OCI-LY3 (cell line): Measurements from ENCODE around the gene DAPP1.

Experiments used
- H2AFZ ChIP-seq: fragments of 200-600, 300-600 bp; shearing (Covaris generic); 2 replicates; pipeline ENCODE4 v1.6.0; 2014; ENCODE audit warnings: antibody characterized with exemption, low read depth, low read length
- H3K27ac ChIP-seq: fragments of 200-600, 300-600 bp; sonication (generic); 2 replicates; pipeline ENCODE4 v1.5.1; 2014; ENCODE audit warnings: mild to moderate bottlenecking, low read length, moderate library complexity, mixed read lengths
- H3K27me3 ChIP-seq: fragments of 200-600, 300-600 bp; sonication (generic); 2 replicates; pipeline ENCODE4 v1.6.1; 2014; ENCODE audit warnings: low read depth, low read length, mixed read lengths
- H3K36me3 ChIP-seq: fragments of 200-600, 300-600 bp; sonication (generic); replicated peaks from 2 replicates; pipeline ENCODE3; 2014; ENCODE audit warnings: low read depth, low read length, mixed read lengths
- H3K4me1 ChIP-seq: fragments of 300-600, 200-600 bp; sonication (generic); 2 replicates; pipeline ENCODE4 v1.6.1; 2014; ENCODE audit warnings: low read length, mixed read lengths
- H3K4me2 ChIP-seq: fragments of 200-600, 300-600 bp; sonication (generic); 2 replicates; pipeline ENCODE4 v1.6.1; 2014; ENCODE audit warnings: low read length, mixed read lengths
- H3K4me3 ChIP-seq: fragments of 300-600, 200-600 bp; sonication (generic); 2 replicates; pipeline ENCODE4 v1.5.1; 2014; ENCODE audit warnings: antibody characterized with exemption, mild to moderate bottlenecking, low read length, moderate library complexity
- H3K79me2 ChIP-seq: fragments of 300-600, 200-600 bp; shearing (Covaris generic); 2 replicates; pipeline ENCODE4 v1.6.1; 2014; ENCODE audit warnings: mild to moderate bottlenecking, low read length, mixed read lengths
- H3K9ac ChIP-seq: fragments of 300-600, 200-600 bp; shearing (Covaris generic); 2 replicates; pipeline ENCODE4 v1.6.0; 2014; ENCODE audit warnings: mild to moderate bottlenecking, low read length, moderate library complexity
- H3K9me3 ChIP-seq: fragments of 200-600, 300-600 bp; shearing (Covaris generic); 2 replicates; pipeline ENCODE4 v1.6.1; 2014; ENCODE audit warnings: low read length, mixed read lengths; ENCODE audit not compliant: insufficient read depth
- H4K20me1 ChIP-seq: fragments of 200-600, 300-600 bp; sonication (generic); 2 replicates; pipeline ENCODE4 v1.6.1; 2016; ENCODE audit warnings: low read length, mixed read lengths; ENCODE audit not compliant: insufficient read depth
- CTCF ChIP-seq: fragments of 200-600, 300-600 bp; sonication (generic); IDR thresholded peaks from 2 replicates; pipeline ENCODE4 v1.5.1; 2014; ENCODE audit warnings: antibody characterized with exemption, low read length, low read depth
- EZH2phosphoT487 ChIP-seq: fragments of 200-600 bp; shearing (Covaris generic); IDR thresholded peaks from 2 replicates; pipeline ENCODE4 v1.6.1; 2018; ENCODE audit warnings: antibody characterized with exemption, mixed run types, low read depth

Gene DAPP1

GRCh38 chr4:99853190-99853589, 36.6 kb downstream of the DAPP1 start:
- Histone ChIP-seq H3K27me3 (no peaks in the 10 kb centered on the region), H3K9ac (no peak overlapping the region), H3K4me1 (peaks cover 71% of the 10 kb centered on the region), H3K4me2 (no peak overlapping the region), H3K27ac (no peak overlapping the region), H4K20me1 (peaks cover 12% of the 10 kb centered on the region), H3K9me3 (no peaks in the 10 kb centered on the region), H3K4me3 (no peak overlapping the region), H2AFZ (no peak overlapping the region), H3K79me2 (peaks cover 16% of the 10 kb centered on the region; the same call in 1 of the 2 replicates), H3K36me3 (peaks cover 56% of the 10 kb centered on the region)
- TF ChIP-seq EZH2phosphoT487 (no peak), CTCF (no peak)

DNA sequence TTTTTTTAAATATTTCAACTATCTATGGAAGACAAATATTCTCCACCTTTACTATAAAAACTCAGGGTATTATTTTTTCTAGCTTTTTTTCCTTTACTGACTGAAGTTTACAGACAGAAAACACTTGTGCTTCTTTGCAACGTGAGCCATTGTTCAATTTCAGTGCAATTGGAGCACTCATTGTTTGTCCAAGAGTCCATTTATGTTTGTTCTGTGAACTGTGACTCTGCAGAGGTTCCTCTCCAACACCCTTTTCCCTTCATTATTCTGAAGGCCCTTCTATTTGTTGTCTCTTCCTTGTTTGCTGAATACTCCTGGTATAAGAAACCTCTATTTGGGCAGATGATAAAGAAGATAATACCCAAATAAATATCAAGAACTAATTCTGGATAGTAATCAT, 37.4 kb downstream of the DAPP1 start:
- no peak overlapping the region for H3K27ac ChIP-seq
- H3K4me1 ChIP-seq: peaks cover 62% of the 10 kb centered on the region
- TF ChIP-seq EZH2phosphoT487 (no peak), CTCF (no peak)
- no peak overlapping the region for H2AFZ ChIP-seq
- H3K27me3 ChIP-seq: no peaks in the 10 kb centered on the region
- peaks cover 58% of the 10 kb centered on the region for H3K36me3 ChIP-seq
- H3K4me2 ChIP-seq: no peak overlapping the region
- H3K79me2 ChIP-seq: peaks cover 16% of the 10 kb centered on the region; the same call in 1 of the 2 replicates
- H3K4me3 ChIP-seq: no peak overlapping the region
- no peak overlapping the region for H3K9ac ChIP-seq
- no peaks in the 10 kb centered on the region for H3K9me3 ChIP-seq
- H4K20me1 ChIP-seq: peaks cover 5% of the 10 kb centered on the region

DNA sequence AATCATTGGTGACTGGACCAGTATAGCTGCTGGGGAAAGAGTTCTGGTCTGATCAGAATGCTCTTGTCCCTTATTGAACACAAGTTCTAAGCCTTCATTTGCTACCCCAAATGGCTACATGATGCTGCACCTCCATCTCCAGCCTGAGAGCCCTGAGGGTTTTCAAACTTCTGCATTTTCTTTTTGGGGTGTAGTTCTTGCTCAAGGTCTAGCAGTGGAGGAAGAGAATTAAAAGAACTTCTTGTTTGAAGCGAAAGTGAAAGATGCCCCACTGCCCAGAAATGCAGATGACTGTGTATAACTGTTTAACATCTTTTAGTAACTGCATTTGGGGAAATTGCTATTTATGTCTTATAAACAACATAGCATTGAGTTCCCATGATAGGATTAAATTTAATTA, 39.1 kb downstream of the DAPP1 start:
- H3K27me3 ChIP-seq: no peaks in the 10 kb centered on the region
- H3K79me2 ChIP-seq: peaks cover 20% of the 10 kb centered on the region; the same call in 1 of the 2 replicates
- H4K20me1 ChIP-seq: no peaks in the 10 kb centered on the region
- H3K9me3 ChIP-seq: no peaks in the 10 kb centered on the region
- H3K4me3 ChIP-seq: no peak overlapping the region
- H3K9ac ChIP-seq: no peak overlapping the region
- peak overlapping the region; percentile 66 for H3K27ac ChIP-seq
- H2AFZ ChIP-seq: no peak overlapping the region
- H3K36me3 ChIP-seq: peaks cover 60% of the 10 kb centered on the region
- peaks cover 48% of the 10 kb centered on the region for H3K4me1 ChIP-seq
- H3K4me2 ChIP-seq: peak overlapping the region; percentile 47
- TF ChIP-seq EZH2phosphoT487 (no peak), CTCF (no peak)

DNA sequence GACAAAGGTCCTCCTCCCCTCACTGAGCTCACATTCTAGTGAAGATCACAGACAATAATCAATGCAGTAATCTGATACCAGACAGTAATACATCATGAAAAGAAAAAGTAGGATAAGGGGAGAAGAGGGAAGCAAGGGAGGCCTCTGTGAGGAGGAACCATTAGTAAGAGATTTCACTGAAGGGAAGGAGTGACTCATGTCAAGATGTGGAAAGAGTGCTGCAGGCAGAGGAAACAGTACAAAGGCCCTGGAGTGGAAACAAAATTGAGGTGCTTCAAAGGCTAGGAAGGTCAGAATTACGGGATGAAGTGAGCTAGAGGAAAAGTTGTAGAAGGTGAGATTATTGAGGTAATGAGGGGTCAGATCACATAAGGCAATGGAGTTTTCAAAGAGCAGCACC, 39.5 kb downstream of the DAPP1 start:
- Histone ChIP-seq H3K4me1 (peaks cover 43% of the 10 kb centered on the region), H3K4me3 (no peak overlapping the region), H3K79me2 (peaks cover 20% of the 10 kb centered on the region; the same call in 1 of the 2 replicates), H3K9ac (0 out of 2 replicates have a peak overlapping the region, but pooled peaks have one; percentile 17), H3K27me3 (no peaks in the 10 kb centered on the region), H3K4me2 (peak overlapping the region; percentile 47), H2AFZ (no peak overlapping the region), H3K36me3 (peaks cover 62% of the 10 kb centered on the region), H4K20me1 (no peaks in the 10 kb centered on the region), H3K27ac (peak overlapping the region; percentile 66), H3K9me3 (no peaks in the 10 kb centered on the region)
- TF ChIP-seq CTCF: no peak
- no peak for TF ChIP-seq EZH2phosphoT487
